HG03066 (cell line): ENCODE results near the gene DENND1A.
"Not testable (repeated sequence)": the region's sequence is repeated elsewhere in the genome, so short reads cannot be mapped to it uniquely, and the experiment has no call there.

Experiments
- ATAC-seq: cut with Tn5 transposase; IDR thresholded peaks from one replicate; pipeline ENCODE4 v1.9.1; 2021; ENCODE audit warnings: low read depth; ENCODE audit not compliant: unreplicated experiment

DENND1A gene

DNA sequence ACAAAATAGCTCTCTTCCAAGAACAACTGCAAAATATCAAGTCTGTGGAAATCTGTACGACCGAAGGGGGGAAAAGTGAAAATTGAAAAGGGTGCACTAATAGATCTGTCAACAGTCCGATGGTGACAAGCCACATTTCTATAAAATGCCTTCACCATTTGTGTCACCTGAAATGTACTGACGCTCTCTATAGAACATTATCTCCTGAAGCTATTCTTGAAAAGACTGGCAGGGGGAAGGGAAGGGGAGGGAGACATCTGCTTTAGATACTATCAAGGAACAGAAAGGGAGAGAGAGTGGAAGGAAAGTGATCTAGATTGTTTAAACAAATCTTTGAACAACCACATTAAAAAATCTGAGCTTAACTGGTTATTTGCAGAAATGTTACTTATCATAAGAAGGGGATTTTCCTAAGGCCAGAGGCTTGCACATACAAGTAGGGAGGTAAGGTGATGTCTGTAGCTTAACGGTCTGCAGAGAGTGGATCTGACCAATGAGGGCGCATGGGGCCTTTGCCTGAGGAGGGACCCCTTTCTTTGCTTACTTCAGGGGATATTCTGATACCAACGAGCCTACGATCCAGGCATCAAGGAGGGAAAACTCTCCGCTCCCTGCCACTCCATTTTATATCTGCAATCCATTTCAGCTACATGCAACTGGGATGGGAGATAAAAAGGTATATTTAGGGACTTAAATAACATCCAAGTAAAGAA, 481.8 kb downstream of the DENND1A start:
- no peak for ATAC-seq

DNA sequence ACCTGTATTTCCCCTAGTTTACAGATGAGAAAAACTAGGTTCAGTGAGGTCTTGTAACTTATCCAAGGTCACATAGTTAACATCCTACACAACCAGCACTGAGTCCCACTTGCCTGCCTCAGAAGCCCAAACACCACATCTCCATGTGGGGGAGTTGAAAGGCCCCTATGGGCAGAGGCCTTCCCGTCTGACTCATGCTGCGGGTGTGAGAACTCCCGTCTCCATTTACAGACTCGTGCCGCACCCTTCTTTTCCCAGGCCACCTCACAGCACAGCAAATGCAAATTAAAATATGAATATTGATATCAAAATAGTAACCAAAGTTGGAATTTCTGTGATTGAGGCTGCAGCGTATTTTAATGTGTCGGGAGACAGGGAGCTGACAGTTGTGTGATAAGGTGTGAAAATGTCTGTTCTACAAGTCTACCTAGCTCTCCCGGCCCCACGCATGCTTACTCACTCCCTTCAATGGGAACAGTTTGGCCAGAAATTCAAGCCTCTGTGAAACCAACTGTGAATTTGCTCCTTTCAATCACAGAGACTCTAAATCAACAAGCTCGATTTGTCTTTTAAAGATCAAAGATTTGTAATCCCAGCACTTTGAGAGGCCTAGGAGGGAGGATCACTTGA, 483.8 kb downstream of the DENND1A start:
- no peak for ATAC-seq

GRCh38 chr9:123445116-123445515, 484.8 kb downstream of the DENND1A start:
- ATAC-seq: no peak

DNA sequence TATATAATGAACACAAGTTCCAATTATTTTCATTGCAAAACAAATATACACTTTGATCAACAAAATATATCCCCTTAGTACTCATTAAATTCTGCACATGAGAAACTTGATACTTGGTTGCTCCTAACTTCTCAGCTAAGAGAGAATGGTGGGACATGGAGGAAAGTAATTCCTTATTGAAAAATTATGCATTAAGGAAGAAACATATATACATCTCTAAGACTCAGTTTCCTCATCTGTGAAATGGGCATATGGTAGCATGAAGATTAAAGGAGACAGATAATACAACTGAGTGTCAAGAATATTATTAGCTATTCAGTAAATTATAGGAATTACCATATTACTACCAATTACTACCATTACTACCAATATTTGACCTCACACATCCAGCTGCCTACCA, 488.2 kb downstream of the DENND1A start:
- ATAC-seq: no peak

- ATAC-seq: no peak
Observed at GRCh38 chr9:123440256-123440655, 489.7 kb downstream of the DENND1A start.

GRCh38 chr9:123438821-123439220, 491.1 kb downstream of the DENND1A start:
- no peak for ATAC-seq

DNA sequence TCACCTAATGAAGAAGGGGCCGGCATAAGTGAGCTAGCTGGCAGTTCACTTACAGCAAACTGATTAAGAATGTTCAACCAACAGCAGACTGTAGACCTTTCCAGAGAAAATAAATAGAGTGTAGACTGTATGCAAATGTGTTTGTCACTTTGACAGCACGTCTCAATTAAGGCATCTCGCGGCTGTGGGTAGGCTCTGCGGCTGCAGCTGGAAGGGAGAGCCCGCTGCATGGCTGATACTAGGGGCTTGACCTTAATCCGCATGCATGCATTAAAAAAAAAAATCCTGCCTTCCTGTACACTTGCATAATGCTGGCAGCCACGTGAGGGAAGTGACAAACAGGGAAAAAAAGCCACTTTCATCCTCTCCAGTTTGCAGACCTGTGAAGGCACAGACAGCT, 491.6 kb downstream of the DENND1A start:
- ATAC-seq: no peak

DNA sequence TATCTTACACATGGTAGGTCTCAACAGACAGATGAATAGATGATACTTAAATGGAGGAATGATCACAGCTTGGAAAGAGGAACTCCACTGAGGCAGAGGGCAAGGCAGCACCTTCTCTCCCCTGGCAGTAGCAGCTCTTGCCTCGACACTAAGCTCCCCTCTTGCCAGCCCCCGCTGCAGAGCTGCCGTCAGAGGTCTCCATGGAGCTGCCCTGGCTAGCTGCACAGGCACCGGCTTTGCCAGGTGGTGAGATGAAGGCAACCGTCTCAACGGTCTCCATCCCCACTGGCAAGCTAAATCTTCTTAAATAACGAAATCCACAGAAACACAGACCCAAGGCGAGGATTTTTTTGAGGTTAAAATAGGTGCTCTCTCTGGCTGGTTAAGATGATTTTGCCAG, 492.7 kb downstream of the DENND1A start:
- ATAC-seq: no peak

GRCh38 chr9:123435471-123435870, 494.5 kb downstream of the DENND1A start:
- no peak for ATAC-seq

GRCh38 chr9:123434619-123435240, 495.2 kb downstream of the DENND1A start:
- ATAC-seq: no peak

- ATAC-seq: no peak
Observed at GRCh38 chr9:123432331-123433236, 497.3 kb downstream of the DENND1A start.

DNA sequence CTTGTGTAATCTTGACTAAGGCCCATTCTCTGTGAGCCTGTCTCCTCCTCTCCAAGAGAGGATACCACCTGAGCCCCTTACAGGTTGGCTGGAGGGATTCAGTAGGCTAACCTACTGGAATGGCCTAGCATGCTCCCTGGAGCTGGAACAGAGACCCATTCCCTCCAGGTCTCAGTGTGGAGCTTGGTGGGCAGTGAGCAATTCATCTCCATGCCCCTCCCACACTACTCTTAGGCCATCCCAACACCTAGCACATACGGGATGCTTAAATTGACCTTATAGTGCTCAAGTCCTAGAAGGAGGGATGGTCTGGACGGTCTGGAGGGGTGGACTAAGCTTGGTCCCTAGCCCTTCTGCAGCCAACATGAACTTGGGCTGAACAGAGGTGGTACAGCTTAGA, 498.3 kb downstream of the DENND1A start:
- no peak for ATAC-seq

GRCh38 chr9:123428450-123428849, 501.5 kb downstream of the DENND1A start:
- not testable (repeated sequence) for ATAC-seq

DNA sequence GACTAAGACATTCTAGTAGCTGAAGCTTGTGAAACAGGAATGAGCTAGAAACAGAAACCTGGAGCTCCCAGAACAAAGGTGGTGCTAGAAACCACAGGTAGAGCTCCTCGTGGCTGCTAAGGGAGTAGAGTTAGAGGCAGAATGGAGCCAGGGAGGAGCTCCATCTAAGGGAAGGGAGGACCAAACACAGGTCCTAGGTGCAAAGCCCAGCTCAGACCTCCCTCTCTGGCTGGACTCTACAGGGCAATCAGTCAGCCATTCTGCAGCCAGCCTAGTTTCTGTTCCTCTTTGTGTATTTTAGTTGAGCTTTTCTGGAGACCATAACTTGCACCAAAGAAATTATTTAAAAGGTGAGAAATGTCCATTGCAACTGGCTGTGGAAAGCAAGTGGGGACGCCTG, 503.5 kb downstream of the DENND1A start:
- ATAC-seq: peak; percentile 85

GRCh38 chr9:123425836-123426365, 504.0 kb downstream of the DENND1A start:
- no peak for ATAC-seq

GRCh38 chr9:123425261-123425821, 504.6 kb downstream of the DENND1A start:
- ATAC-seq: no peak

DNA sequence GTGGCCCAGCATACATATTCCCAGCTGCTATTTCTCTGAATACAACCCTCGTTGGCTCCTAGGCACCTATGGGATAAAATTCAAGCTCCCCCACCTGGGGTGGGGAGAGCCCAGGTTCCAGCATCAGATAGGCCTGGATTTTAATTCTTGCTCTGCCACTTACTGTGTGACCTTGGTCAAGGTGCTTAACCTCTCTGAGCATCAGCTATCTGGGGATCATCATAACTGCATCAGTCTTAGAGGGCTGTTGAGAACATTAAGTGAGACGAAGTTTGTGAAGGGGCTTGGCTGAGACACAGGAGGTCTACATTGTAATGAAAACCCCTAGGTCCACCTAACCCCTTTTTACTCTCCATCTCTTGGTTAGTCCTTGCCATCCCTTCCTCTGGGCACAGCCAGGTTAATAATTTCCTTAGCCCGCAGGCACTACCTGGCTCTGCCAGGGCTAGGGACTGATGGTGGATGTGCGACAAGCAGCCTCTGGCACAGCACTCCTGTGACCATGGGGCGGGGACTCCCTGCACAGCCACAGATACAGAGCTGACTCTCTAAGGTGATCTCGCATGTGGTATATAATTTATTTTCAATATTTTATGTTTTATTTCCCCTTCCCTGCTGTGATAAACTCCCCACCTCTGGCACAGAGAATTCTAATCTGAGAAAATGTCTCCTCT, 505.2 kb downstream of the DENND1A start:
- no peak for ATAC-seq

DNA sequence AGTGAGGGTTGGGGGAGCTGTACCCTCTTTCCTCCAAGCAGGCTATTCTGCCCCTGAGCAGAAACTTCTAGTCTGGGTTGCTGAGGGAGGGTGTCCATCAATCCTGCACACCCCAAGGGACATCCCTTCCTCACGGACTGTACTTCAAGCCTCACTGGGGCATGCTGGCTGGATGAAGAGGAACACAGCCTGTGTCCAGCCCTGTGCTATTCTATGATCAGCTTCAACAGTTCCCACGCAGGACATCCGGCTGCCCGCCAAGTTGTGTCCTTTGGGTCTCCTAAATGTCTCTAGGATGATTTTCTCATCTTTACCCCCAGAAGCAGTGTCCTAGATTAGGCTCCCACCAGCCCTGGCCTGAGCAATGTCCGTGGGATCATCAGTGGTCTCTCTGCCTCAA, 505.8 kb downstream of the DENND1A start:
- ATAC-seq: no peak

DNA sequence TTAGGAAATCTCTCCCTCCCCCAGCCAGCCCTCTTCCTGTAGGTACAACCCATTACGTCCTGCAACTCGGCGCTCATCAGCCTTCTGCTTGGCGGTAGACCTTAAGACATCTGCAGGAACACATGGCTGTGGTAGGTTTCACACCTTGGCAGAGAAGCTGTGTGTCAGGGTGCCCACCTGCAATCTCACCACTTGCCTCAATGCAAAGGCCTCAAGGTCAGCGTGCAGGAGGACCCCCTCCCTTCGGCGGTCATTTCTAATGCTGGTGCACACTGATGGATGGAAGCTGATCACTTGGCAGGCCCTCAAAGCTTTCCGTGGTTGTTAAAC, 506.6 kb downstream of the DENND1A start:
- no peak for ATAC-seq
